Activated T-helper 17 cell treated with anti-CD3 and anti-CD28 coated beads, Interleukin-2, amount 50 U/mL, for 72 hours (primary cell): ENCODE results near the gene IMMP1L. TPM values are rescaled to one million over a fixed set of nuclear protein-coding genes. Genes with fewer than 3 reads are reported as not detected.

Experiments used
- ATAC-seq: fragments of 150-1000 bp; cut with Tn5 transposase; replicated peaks from 2 replicates; pipeline ENCODE4 v1.10.0; 2021; ENCODE audit warnings: mild to moderate bottlenecking, moderate library complexity
- H3K27ac Mint-ChIP-seq: one replicate; pipeline ENCODE4 v1.8.0; 2022; ENCODE audit warnings: mixed read lengths
- H3K27me3 Mint-ChIP-seq: one replicate; pipeline ENCODE4 v1.8.0; 2022; ENCODE audit warnings: mixed read lengths
- H3K36me3 Mint-ChIP-seq: one replicate; pipeline ENCODE4 v1.8.0; 2022; ENCODE audit warnings: low read depth, mild to moderate bottlenecking, mixed read lengths
- H3K4me1 Mint-ChIP-seq: one replicate; pipeline ENCODE4 v1.8.0; 2022; ENCODE audit warnings: mixed read lengths
- H3K4me3 Mint-ChIP-seq: one replicate; pipeline ENCODE4 v1.8.0; 2022; ENCODE audit warnings: mild to moderate bottlenecking, mixed read lengths
- H3K9me3 Mint-ChIP-seq: one replicate; pipeline ENCODE4 v1.8.0; 2022; ENCODE audit warnings: mixed read lengths
- total RNA-seq, 2 donors: library from RNA; stranded (reverse); gene quantifications; one replicate each; pipeline ENCODE4 v1.2.3, GENCODE V29; 2022

The IMMP1L gene
- total RNA-seq, 2 donors from 2014 or later = 16.4 to 24.5 TPM

DNA sequence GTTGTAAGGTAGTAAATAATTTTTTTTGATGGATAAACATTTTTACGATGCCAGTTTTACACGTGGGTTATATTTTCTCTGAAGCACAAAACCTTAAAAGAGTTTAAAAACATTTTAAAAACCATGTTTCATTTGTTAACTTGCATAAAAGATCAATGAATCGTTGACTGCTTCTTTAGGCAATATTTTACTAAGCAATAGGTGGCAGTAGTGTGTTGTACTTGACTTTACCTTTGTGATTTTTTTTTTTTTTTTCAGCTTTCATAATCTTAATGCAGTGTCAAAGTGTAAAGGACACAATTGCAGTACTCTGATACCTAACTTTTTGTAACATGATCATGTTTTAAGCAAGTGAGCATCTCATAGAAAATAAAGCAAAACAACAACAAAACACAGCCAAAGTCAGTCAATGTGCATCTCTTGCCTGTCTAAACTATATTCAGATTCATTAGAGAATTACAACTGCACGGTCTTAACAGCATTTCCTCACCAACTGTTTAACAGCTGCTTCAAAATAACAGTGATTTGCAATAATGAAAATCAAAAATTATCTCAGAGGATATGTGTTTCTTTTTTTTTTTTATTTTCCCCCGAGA is 112.1 kb downstream of the IMMP1L start:
- Mint-ChIP-seq H3K4me3 (no peak overlapping the region), H3K4me1 (no peaks in the 10 kb centered on the region), H3K27ac (no peak overlapping the region), H3K36me3 (peaks cover 12% of the 10 kb centered on the region), H3K9me3 (peaks cover 4% of the 10 kb centered on the region), H3K27me3 (no peaks in the 10 kb centered on the region)
- ATAC-seq = no peak

DNA sequence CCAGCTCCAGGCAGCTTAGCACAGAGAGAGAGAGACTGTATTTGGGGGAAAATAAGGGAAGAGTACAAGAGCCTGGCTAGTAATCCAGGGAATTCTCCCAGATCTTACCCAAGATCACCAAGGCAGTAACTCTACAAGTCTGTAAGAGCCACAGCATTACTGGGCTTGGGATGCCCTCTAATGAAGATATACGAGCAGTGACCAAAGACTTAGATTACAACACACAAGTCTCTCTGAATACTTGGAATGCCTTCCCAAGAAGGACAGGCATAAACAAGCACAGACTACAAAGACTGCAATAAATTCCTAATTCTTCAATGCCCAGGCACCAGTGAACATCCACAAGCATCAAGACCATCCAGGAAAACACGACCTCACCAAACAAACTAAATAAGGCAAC is 122.0 kb downstream of the IMMP1L start:
- Mint-ChIP-seq H3K9me3 (peaks cover 3% of the 10 kb centered on the region), H3K36me3 (no peaks in the 10 kb centered on the region), H3K4me1 (peaks cover 9% of the 10 kb centered on the region), H3K4me3 (no peak overlapping the region), H3K27me3 (no peaks in the 10 kb centered on the region), H3K27ac (no peak overlapping the region)
- no peak for ATAC-seq

DNA sequence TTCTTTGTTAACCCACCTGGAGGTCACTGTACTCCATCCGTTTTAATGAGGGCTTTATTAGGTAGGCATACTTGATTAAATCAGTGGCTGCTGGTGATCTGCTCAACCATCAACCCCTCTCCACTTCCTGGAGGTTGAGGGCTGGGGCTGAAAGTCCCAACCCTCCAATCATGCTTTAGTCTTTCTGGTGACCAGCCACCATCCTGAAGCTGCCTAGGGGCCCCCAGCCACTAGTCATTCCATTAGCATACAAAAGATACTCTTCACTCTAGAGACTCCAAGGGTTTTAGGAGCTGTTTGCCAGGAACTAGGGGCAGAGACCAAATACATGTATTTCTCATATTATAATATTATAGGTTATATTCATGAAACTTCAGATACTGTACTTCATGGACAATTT is 126.3 kb downstream of the IMMP1L start:
- no peaks in the 10 kb centered on the region for H3K27me3 Mint-ChIP-seq
- peaks cover 9% of the 10 kb centered on the region for H3K4me1 Mint-ChIP-seq
- ATAC-seq = no peak
- no peak overlapping the region for H3K27ac Mint-ChIP-seq
- H3K36me3 Mint-ChIP-seq = no peaks in the 10 kb centered on the region
- no peak overlapping the region for H3K4me3 Mint-ChIP-seq
- H3K9me3 Mint-ChIP-seq = no peaks in the 10 kb centered on the region

Other genes starting within 250 kb of the IMMP1L start
- gene DCDC1, start 139.9 kb downstream of the IMMP1L start, total RNA-seq = under 1 TPM; 0.11 to 0.26 TPM
- 10 to 100 TPM; 10.5 to 18.9 TPM for gene DNAJC24, start 139.8 kb downstream of the IMMP1L start, total RNA-seq
- gene ELP4, start 145 bp upstream of the IMMP1L start, total RNA-seq = 10 to 100 TPM; 15.9 to 19.0 TPM